ENCODE results near the gene DPH2.

Gene DPH2

GRCh38 chr1:43956234-43956633 lies 13.6 kb upstream of the DPH2 start:
- Histone ChIP-seq H4K20me1 (peaks cover 10 to 65% (median 32%) of the 10 kb centered on the region in 11 experiments; a peak in 20 of 22 replicates), H3K9me3 (replicated peaks in 1 of 11) (no peaks in the 10 kb centered on the region), H3K27ac (no peak overlapping the region), H3K4me3 (no peak overlapping the region), H3K9ac (no peak overlapping the region), H3K4me2 (no peak overlapping the region), H3K36me3 (peaks cover 50 to 77% (median 58%) of the 10 kb centered on the region in 11 experiments), H3K4me1 (peaks cover 0 to 15% (median 9%) of the 10 kb centered on the region in 10 experiments; a peak in 12 of 20 replicates), H3K27me3 (no peaks in the 10 kb centered on the region)
- TF ChIP-seq Cebpa-rat (IDR thresholded peaks at IDR 0.05): no peak

- Histone ChIP-seq H3K4me1 (peaks cover 0 to 14% (median 8%) of the 10 kb centered on the region in 10 experiments; a peak in 13 of 20 replicates), H3K27ac (no peak overlapping the region), H3K27me3 (no peaks in the 10 kb centered on the region), H3K4me2 (no peak overlapping the region), H3K9ac (no peak overlapping the region), H3K36me3 (peaks cover 56 to 86% (median 69%) of the 10 kb centered on the region in 11 experiments), H3K4me3 (no peak overlapping the region), H3K9me3 (replicated peaks in 1 of 11) (no peaks in the 10 kb centered on the region), H4K20me1 (peaks cover 10 to 53% (median 29%) of the 10 kb centered on the region in 11 experiments; a peak in 20 of 22 replicates)
- no peak for TF ChIP-seq Cebpa-rat (IDR thresholded peaks at IDR 0.05)
Measured at GRCh38 chr1:43957407-43958040, 12.3 kb upstream of the DPH2 start.

GRCh38 chr1:43958351-43959255 lies 11.2 kb upstream of the DPH2 start:
- Histone ChIP-seq H4K20me1 (peaks cover 10 to 43% (median 19%) of the 10 kb centered on the region in 11 experiments; a peak in 20 of 22 replicates), H3K9me3 (replicated peaks in 1 of 11) (no peaks in the 10 kb centered on the region), H3K4me2 (no peak overlapping the region), H3K4me1 (peaks cover 0 to 12% (median 2%) of the 10 kb centered on the region in 10 experiments; a peak in 9 of 20 replicates), H3K27ac (no peak overlapping the region), H3K36me3 (peaks cover 63 to 97% (median 80%) of the 10 kb centered on the region in 11 experiments), H3K4me3 (no peak overlapping the region), H3K9ac (no peak overlapping the region), H3K27me3 (no peaks in the 10 kb centered on the region)
- TF ChIP-seq Cebpa-rat (IDR thresholded peaks at IDR 0.05): no peak

- H3K27ac ChIP-seq: no peak overlapping the region
- H3K9ac ChIP-seq: no peak overlapping the region
- no peaks in the 10 kb centered on the region for H3K9me3 ChIP-seq (replicated peaks in 1 of 11)
- H3K4me1 ChIP-seq: peaks cover 0 to 12% (median 0%) of the 10 kb centered on the region in 10 experiments; a peak in 8 of 20 replicates
- H3K4me2 ChIP-seq: no peak overlapping the region
- H3K4me3 ChIP-seq: no peak overlapping the region
- H4K20me1 ChIP-seq: peaks cover 0 to 37% (median 5%) of the 10 kb centered on the region in 11 experiments; a peak in 6 of 22 replicates
- H3K36me3 ChIP-seq: peaks cover 74 to 98% (median 90%) of the 10 kb centered on the region in 11 experiments
- TF ChIP-seq Cebpa-rat (IDR thresholded peaks at IDR 0.05): no peak
- no peaks in the 10 kb centered on the region for H3K27me3 ChIP-seq
Measured at GRCh38 chr1:43960798-43961197, 9.0 kb upstream of the DPH2 start.

GRCh38 chr1:43961692-43962091 lies 8.1 kb upstream of the DPH2 start:
- no peak for TF ChIP-seq Cebpa-rat (IDR thresholded peaks at IDR 0.05)
- Histone ChIP-seq H3K36me3 (peaks cover 66 to 98% (median 90%) of the 10 kb centered on the region in 11 experiments), H3K4me3 (no peak overlapping the region), H3K27me3 (no peaks in the 10 kb centered on the region), H3K4me1 (peaks cover 0 to 12% (median 0%) of the 10 kb centered on the region in 10 experiments; a peak in 8 of 20 replicates), H3K9ac (no peak overlapping the region), H3K27ac (no peak overlapping the region), H3K4me2 (no peak overlapping the region), H3K9me3 (replicated peaks in 1 of 11) (no peaks in the 10 kb centered on the region), H4K20me1 (peaks cover 0 to 45% (median 5%) of the 10 kb centered on the region in 11 experiments; a peak in 6 of 22 replicates)

- Histone ChIP-seq H4K20me1 (peaks cover 0 to 45% (median 8%) of the 10 kb centered on the region in 11 experiments; a peak in 7 of 22 replicates), H3K27ac (no peak overlapping the region; a peak in 1 of 22 replicates), H3K9ac (no peak overlapping the region), H3K4me1 (peaks cover 0 to 12% (median 0%) of the 10 kb centered on the region in 10 experiments; a peak in 8 of 20 replicates), H3K4me3 (no peak overlapping the region), H3K9me3 (replicated peaks in 1 of 11) (no peaks in the 10 kb centered on the region), H3K4me2 (no peak overlapping the region), H3K27me3 (no peaks in the 10 kb centered on the region), H3K36me3 (peaks cover 59 to 98% (median 90%) of the 10 kb centered on the region in 11 experiments)
- no peak for TF ChIP-seq Cebpa-rat (IDR thresholded peaks at IDR 0.05)
Measured at GRCh38 chr1:43962324-43962723, 7.5 kb upstream of the DPH2 start.

GRCh38 chr1:43963006-43963405 lies 6.8 kb upstream of the DPH2 start:
- Histone ChIP-seq H3K4me2 (peak overlapping the region in 6 of 11 experiments; percentile 7 to 44 (median 22); a peak in 6 of 22 replicates), H3K4me1 (peaks cover 0 to 12% (median 0%) of the 10 kb centered on the region in 10 experiments; a peak in 8 of 20 replicates), H3K9me3 (replicated peaks in 1 of 11) (no peaks in the 10 kb centered on the region), H3K36me3 (peaks cover 53 to 97% (median 88%) of the 10 kb centered on the region in 11 experiments), H4K20me1 (peaks cover 0 to 45% (median 6%) of the 10 kb centered on the region in 11 experiments; a peak in 7 of 22 replicates), H3K27ac (no peak overlapping the region; a peak in 2 of 22 replicates), H3K27me3 (no peaks in the 10 kb centered on the region), H3K4me3 (no peak overlapping the region), H3K9ac (no peak overlapping the region)
- 0 out of 22 replicates have a peak, but pooled peaks of 2 of the 11 experiments have one; percentile 17 to 25 for TF ChIP-seq Cebpa-rat (IDR thresholded peaks at IDR 0.05)

- peaks cover 45 to 88% (median 79%) of the 10 kb centered on the region in 11 experiments for H3K36me3 ChIP-seq
- no peak overlapping the region for H3K9ac ChIP-seq
- peaks cover 0 to 50% (median 6%) of the 10 kb centered on the region in 11 experiments; a peak in 7 of 22 replicates for H4K20me1 ChIP-seq
- no peaks in the 10 kb centered on the region for H3K27me3 ChIP-seq
- H3K4me1 ChIP-seq: peaks cover 0 to 12% (median 0%) of the 10 kb centered on the region in 10 experiments; a peak in 8 of 20 replicates
- H3K4me3 ChIP-seq: no peak overlapping the region
- peak overlapping the region in 2 of 11 experiments; percentile 7 to 32; a peak in 3 of 22 replicates for H3K27ac ChIP-seq
- TF ChIP-seq Cebpa-rat (IDR thresholded peaks at IDR 0.05): no peak
- no peaks in the 10 kb centered on the region for H3K9me3 ChIP-seq (replicated peaks in 1 of 11)
- 0 out of 22 replicates have a peak overlapping the region, but pooled peaks of 1 of the 11 experiments have one; percentile 44 for H3K4me2 ChIP-seq
Measured at GRCh38 chr1:43963890-43964289, 5.9 kb upstream of the DPH2 start.

Data from BLaER1 treated with 17β-estradiol and CSF1 and Interleukin-3, amounts not matched to agents 10 nM and 100 nM (cell line).